Stomach (tissue), 19 donors: ENCODE measurements around the gene HOXD13. TPM values are rescaled to one million over a fixed set of nuclear protein-coding genes. Genes with fewer than 3 reads are reported as not detected.

Experiments
- DNase-seq, 2 donors: peaks; one replicate each; pipeline versions ENCODE4 v3.0.0 to v3.0.0-alpha.2; 2013 to 2019
- H3K27ac ChIP-seq, 5 donors: fragments of 200-600 bp in 4 of 5; sonication (generic) in 4 of 5; one replicate each; pipeline ENCODE4 v1.5.1; 2013 to 2019; ENCODE audit warnings: mild to moderate bottlenecking in 1 of 5, moderate library complexity in 1 of 5
- H3K27me3 ChIP-seq, 3 donors: fragments of 200-600 bp; sonication (generic); one replicate each; pipeline ENCODE4 v1.5.1; 2017 to 2019; ENCODE audit warnings: mixed run types in 1 of 3
- H3K36me3 ChIP-seq, 4 donors: fragments of 200-600 bp; sonication (generic); 1 replicate in 3 of 4; 2 replicates in 1 of 4; pipeline ENCODE4 v1.5.1; 2016 to 2019
- H3K4me1 ChIP-seq, 4 donors: fragments of 200-600 bp; sonication (generic); one replicate each; pipeline ENCODE4 v1.5.1; 2016 to 2019
- H3K4me3 ChIP-seq, 4 donors: fragments of 200-600 bp; sonication (generic) in 3 of 4; one replicate each; pipeline ENCODE4 v1.5.1; 2016 to 2019; ENCODE audit warnings: mild to moderate bottlenecking in 1 of 4
- H3K9me3 ChIP-seq, 4 donors: fragments of 200-600 bp; sonication (generic); one replicate each; pipeline ENCODE4 v1.5.1; 2016 to 2019
- CTCF ChIP-seq, 7 experiments: fragments of 450-650 bp in 4 of 7; fragments of 200-600 bp in 3 of 7; sonication (generic) in 3 of 7; IDR thresholded peaks; one replicate each; pipeline ENCODE4 v1.5.1; 2016 to 2019; ENCODE audit warnings: antibody characterized with exemption in 7 of 7, control low read depth in 2 of 7, mild to moderate bottlenecking in 1 of 7
- EP300 ChIP-seq: sonication (generic); formaldehyde crosslinking; IDR thresholded peaks from one replicate; pipeline ENCODE4 v1.6.1; 2017; ENCODE audit warnings: antibody characterized with exemption
- POLR2A ChIP-seq, 4 donors: fragments of 450-650 bp; IDR thresholded peaks; one replicate each; pipeline ENCODE4 v1.6.1; 2016; ENCODE audit warnings: antibody characterized with exemption in 4 of 4, control low read depth in 2 of 4, mild to moderate bottlenecking in 1 of 4, moderate library complexity in 1 of 4
- POLR2AphosphoS5 ChIP-seq, 3 donors: sonication (generic); formaldehyde crosslinking; IDR thresholded peaks; one replicate each; pipeline ENCODE4 v1.6.1; 2016; ENCODE audit warnings: antibody characterized with exemption in 3 of 3
- WGBS, 5 donors: extraction: QIAGEN DNeasy Blood & Tissue Kit in 3 of 5; methylation state at CpG; one replicate each; pipeline versions ENCODE4 v1.1.5 to v1.1.7; 2013 to 2018; 5-methylcytosine and 5-hydroxymethylcytosine counted together
- intact Hi-C: fragments of 100-400 bp; cut with DNase I; formaldehyde crosslinking; loops from one replicate; pipeline ENCODE4 v1.15.1; 2023; ENCODE audit warnings: low total_unique reads
- long read RNA-seq, 10 donors: transcript quantifications; one replicate each; lab custom pipeline, GENCODE V29; 2026
- polyA plus RNA-seq, 3 donors: library from polyadenylated mRNA; stranded (reverse); fragments of 200-250 nt; gene quantifications; one replicate each; pipeline ENCODE4 v1.2.3, GENCODE V29; 2013
- total RNA-seq, 5 donors: library from RNA; depleted of rRNA; stranded (reverse); fragments of >200 nt; gene quantifications; one replicate each; pipeline versions ENCODE4 v1.1.0 to v1.2.3, GENCODE V29; 2014 to 2016
- donor health status: healthy with polysubstance abuse.
- donor health status: Bipolar disorder and iron deficiency.
- donor health status: healthy.

The HOXD13 gene
- total RNA-seq (not detected), polyA plus RNA-seq (not detected)
- long read RNA-seq, donor 1, result 0 reads
- long read RNA-seq, donor 2, result 0 reads
- long read RNA-seq, donor 3, result 0 reads
- long read RNA-seq, donor 4, result 0 reads
- long read RNA-seq, donor 5, result 0 reads
- long read RNA-seq, donor 6, result 0 reads
- long read RNA-seq, donor 7, result 0 reads
- long read RNA-seq, donor 8, result 0 reads
- long read RNA-seq, donor 9, result 0 reads
- long read RNA-seq, donor 10, result 0 reads

DNA sequence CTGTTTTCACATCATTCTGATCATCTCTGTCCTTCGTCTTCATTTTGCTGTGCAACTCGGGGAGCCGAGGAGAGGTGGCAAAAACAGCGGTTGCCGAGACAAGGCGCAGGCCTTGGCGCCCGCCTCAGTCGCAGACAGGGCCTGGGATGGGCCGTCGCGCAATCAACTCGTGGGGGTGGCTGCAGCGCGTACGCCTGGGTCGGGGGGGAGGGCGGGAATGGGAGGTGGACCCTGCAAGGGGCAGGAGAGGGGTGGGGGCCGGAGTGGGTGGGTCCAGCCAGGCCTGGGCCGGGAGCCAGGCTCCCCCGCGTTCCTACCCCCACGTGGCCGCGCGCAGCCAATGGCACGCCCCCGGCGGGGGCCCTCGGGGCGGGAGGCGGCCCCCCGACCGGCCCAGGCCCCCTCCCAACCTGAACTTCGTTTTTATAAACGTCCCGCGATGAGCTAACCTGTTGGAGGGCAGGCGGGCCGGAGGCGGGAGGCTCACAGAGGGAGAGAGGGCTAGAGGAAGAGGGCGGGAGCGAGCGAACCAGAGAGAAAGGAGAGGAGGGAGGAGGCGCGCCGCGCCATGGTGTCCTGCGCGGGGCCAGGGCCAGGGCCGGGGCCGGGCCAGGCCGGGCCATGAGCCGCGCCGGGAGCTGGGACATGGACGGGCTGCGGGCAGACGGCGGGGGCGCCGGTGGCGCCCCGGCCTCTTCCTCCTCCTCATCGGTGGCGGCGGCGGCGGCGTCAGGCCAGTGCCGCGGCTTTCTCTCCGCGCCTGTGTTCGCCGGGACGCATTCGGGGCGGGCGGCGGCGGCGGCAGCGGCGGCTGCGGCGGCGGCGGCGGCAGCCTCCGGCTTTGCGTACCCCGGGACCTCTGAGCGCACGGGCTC lies at the start of gene HOXD13:
Gene HOXD13, plus strand, starts transcription at position 452 of the 875 bp plus-strand sequence. Its CDS starts 170 bp downstream, at position 622.
- H3K27ac ChIP-seq, result no peak within 1 kb of the TSS
- no peak for TF ChIP-seq CTCF (IDR thresholded peaks at IDR 0.05)
- TF ChIP-seq EP300, result no peak
- no peak for TF ChIP-seq POLR2AphosphoS5 (IDR thresholded peaks at IDR 0.05)
- no peak for TF ChIP-seq POLR2A (IDR thresholded peaks at IDR 0.05)
- peaks cover 33 to 52% (median 47%) of the 10 kb centered on the region in 4 donors for H3K4me1 ChIP-seq
- H3K9me3 ChIP-seq, result peaks cover 0 to 14% (median 2%) of the 10 kb centered on the region in 4 donors
- DNase-seq, result peak in 1 of 2 donors; percentile 17
- peaks cover 61 to 100% (median 100%) of the 10 kb centered on the region in 3 donors for H3K27me3 ChIP-seq
- 2 to 7% (median 4%) methylated on average over 33 to 95 of the region's 95 CpGs for WGBS, 5 donors
- intact Hi-C loops, result no loop called here
- H3K36me3 ChIP-seq, result no peaks in the 10 kb centered on the region
- H3K4me3 ChIP-seq, result peak within 1 kb of the TSS; percentile 24 to 44 (median 33)

DNA sequence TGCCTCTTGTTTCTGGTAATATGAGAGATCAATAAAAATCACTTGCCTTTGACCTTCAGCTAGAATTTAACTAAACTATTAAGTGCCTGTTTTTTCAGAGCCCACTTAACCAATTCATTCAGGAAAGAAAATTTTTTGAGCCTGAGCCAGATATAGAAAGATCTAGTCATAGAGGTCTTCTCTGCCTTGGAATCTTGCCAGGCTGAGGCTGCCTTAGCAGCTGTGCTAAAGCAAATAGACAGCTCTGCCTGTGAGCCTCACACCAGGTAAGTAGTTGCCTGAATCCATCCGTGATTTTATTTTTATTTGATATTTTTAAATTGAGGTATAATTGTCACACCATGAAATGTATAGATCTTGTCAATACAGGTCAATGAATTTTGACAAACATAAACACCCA lies 36.1 kb upstream of the HOXD13 start:
- H3K4me1 ChIP-seq, result no peaks in the 10 kb centered on the region
- no peaks in the 10 kb centered on the region for H3K36me3 ChIP-seq
- TF ChIP-seq POLR2AphosphoS5 (IDR thresholded peaks at IDR 0.05) (no peak), POLR2A (IDR thresholded peaks at IDR 0.05) (no peak), CTCF (IDR thresholded peaks at IDR 0.05) (no peak), EP300 (no peak)
- 20 to 41% (median 32%) methylated on average over 1 of the region's 1 CpG for WGBS, 5 donors
- H3K27ac ChIP-seq, result no peak overlapping the region
- H3K27me3 ChIP-seq, result peaks cover 0 to 52% (median 3%) of the 10 kb centered on the region in 3 donors
- DNase-seq, result peak in 1 of 2 donors; percentile 36
- intact Hi-C loops, result no loop called here
- no peaks in the 10 kb centered on the region for H3K9me3 ChIP-seq
- H3K4me3 ChIP-seq, result no peak overlapping the region

GRCh38 chr2:176063958-176064357 lies 28.6 kb upstream of the HOXD13 start:
- Histone ChIP-seq H3K4me3 (no peak overlapping the region), H3K27me3 (peaks cover 19 to 90% (median 50%) of the 10 kb centered on the region in 3 donors), H3K27ac (no peak overlapping the region), H3K9me3 (no peaks in the 10 kb centered on the region), H3K4me1 (peaks cover 16 to 25% (median 20%) of the 10 kb centered on the region in 4 donors), H3K36me3 (no peaks in the 10 kb centered on the region)
- 24 to 29% (median 28%) methylated on average over 2 of the region's 2 CpGs for WGBS, 5 donors
- DNase-seq, result no peak
- intact Hi-C loops, result no loop called here
- TF ChIP-seq CTCF (IDR thresholded peaks at IDR 0.05) (no peak), POLR2A (IDR thresholded peaks at IDR 0.05) (no peak), EP300 (no peak), POLR2AphosphoS5 (IDR thresholded peaks at IDR 0.05) (no peak)
